WI38 (cell line): ENCODE data around the gene JMY.

Source experiments
- H3K4me3 ChIP-seq: 2 replicates; pipeline ENCODE4 v1.5.1; 2011; ENCODE audit warnings: low read depth, mild to moderate bottlenecking, control low read depth, low read length
- TF ChIP-seq, protein P1 (sequence below): IDR thresholded peaks from 2 replicates; pipeline ENCODE4 v1.5.1; 2012; ENCODE audit warnings: low read depth, mild to moderate bottlenecking, control low read depth, low read length

JMY gene

DNA sequence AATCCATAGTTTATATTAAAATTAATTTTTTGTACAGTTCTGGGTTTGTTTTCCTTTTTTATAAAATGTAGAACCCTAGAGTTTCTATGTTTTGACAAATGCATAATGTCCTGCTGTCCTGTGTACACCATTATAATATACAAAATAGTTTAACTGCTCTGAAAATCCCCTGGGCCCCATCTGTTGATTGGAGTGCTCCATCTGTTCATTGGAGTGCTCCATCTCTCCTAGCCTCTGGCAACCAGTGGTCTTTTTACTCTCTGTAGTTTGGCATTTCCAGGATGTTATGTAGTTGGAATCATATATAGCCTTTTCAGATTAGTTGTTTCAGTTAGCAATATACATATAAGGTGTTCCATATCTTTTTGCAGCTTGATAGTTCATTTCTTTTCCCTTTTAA lies 31.2 kb downstream of the JMY start:
- H3K4me3 ChIP-seq: no peak overlapping the region
- TF ChIP-seq, protein P1, sequence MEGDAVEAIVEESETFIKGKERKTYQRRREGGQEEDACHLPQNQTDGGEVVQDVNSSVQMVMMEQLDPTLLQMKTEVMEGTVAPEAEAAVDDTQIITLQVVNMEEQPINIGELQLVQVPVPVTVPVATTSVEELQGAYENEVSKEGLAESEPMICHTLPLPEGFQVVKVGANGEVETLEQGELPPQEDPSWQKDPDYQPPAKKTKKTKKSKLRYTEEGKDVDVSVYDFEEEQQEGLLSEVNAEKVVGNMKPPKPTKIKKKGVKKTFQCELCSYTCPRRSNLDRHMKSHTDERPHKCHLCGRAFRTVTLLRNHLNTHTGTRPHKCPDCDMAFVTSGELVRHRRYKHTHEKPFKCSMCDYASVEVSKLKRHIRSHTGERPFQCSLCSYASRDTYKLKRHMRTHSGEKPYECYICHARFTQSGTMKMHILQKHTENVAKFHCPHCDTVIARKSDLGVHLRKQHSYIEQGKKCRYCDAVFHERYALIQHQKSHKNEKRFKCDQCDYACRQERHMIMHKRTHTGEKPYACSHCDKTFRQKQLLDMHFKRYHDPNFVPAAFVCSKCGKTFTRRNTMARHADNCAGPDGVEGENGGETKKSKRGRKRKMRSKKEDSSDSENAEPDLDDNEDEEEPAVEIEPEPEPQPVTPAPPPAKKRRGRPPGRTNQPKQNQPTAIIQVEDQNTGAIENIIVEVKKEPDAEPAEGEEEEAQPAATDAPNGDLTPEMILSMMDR: no peak

DNA sequence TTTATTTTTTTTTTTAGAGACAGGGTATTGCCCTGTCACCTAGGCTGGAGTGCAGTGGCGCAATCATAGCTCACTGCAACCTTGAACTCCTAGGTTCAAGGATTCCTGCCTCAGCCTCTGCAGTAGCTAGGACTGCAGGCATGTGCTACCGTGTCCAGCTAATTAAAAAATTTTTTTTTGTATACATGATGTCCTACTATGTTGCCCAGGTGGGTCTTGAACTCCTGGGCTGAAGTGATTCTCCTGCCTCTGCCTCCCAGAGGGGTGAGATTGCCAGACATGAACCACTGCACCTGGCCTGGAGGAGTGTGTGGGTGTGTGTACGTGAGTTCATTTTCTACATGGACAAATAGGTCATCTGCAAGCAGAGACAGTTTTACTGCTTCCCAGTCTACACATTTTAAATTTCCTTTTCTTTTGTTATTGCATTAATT lies 33.8 kb downstream of the JMY start:
- H3K4me3 ChIP-seq: no peak overlapping the region
- TF ChIP-seq, protein P1: no peak

DNA sequence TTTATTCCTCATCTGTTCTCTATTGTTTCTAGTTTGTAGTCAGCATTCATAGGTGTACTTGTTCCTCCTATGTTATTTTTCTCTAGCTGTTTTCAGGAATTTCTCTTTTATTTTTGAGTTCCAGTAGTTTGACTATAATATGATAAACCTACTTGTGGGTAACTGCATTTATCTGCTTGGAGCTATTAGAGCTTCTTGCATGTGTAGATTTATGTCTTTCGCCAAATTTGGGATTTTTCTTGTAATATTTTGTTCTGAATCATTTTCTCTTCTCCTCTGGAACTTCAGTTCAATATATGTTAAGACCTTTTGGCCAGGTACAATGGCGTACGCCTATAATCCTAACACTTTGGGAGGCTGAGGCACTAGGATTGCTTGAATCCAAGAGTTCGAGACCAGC lies 37.4 kb downstream of the JMY start:
- TF ChIP-seq, protein P1: no peak
- no peak overlapping the region for H3K4me3 ChIP-seq

DNA sequence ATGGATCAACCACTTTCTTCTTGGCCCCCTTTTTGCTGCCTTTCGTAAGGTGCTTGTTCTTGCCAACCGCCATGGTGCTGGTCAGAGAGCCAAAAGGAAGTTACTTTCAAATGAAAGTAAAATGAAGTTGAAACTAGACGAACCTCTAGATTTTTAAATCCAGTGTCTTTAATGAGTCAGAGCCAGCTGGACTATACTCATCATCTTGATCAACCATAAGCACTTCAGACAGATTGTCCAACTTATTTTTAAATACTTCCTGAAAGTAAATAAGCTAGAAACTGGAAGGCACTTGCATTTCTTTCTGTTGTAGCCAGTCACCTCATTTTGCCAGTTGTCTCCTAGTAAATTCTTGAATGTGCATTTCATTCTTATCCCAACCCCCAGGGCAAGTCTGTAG lies 48.9 kb downstream of the JMY start:
- TF ChIP-seq, protein P1: no peak
- H3K4me3 ChIP-seq: no peak overlapping the region

DNA sequence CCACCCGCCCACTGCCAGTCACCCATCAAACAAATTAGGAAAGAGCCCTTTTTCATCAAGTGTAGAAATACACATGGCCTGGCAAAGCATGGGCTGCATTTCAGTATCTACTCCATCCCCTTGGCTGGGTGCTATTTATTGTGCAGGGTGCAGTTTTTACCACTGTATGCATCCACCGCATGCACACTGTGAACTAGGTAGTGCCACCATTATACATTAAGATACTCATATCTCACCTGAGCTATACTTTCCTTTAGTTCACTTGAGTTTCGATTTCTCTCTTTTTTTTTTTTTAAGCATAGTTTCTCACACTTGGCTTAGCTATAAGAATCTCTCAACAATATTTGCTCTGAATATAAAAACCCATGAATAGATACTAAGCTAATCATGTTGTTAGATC lies 49.4 kb downstream of the JMY start:
- TF ChIP-seq, protein P1: no peak
- no peak overlapping the region for H3K4me3 ChIP-seq

DNA sequence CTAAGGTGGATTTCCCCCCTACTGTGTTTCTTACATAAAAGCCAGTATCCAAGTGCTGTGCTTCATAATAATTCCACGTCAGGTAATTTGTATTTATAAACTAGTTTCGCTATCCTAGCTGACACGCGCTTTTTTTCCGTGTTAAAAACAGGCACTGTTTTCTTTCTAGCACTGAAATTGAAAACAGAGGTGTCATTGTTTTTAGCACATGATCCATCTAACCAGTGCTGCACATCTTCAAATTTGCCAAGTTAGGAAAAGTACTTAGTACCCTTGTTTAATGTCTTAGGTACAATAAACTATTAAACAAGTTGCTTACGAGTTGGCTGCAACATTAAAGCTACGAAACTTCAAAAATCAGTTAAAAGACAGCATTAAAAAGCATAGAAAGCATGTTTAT lies 49.9 kb downstream of the JMY start:
- TF ChIP-seq, protein P1: no peak
- H3K4me3 ChIP-seq: no peak overlapping the region

DNA sequence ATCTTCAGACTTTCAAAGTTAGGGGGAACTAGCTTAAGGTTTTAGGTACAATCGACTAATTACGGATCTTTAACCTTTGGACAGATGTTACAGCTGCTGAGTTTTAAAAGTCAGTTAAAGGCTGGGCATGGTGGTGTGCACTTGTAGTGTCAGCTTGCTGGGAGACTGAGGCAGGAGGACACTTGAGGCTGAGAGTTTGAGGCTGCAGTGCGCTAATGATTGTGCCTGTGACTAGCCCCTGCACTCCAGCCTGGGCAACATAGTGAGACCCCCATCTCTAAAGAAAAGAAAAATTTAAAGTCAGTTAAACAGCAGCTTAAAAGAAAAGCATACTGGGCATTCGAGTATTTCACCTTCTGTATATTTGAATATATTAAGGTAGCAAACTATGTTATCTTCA lies 51.4 kb downstream of the JMY start:
- TF ChIP-seq, protein P1: no peak
- no peak overlapping the region for H3K4me3 ChIP-seq
